Measurements from ENCODE around the gene CDR2L. TPM values are rescaled to one million over a fixed set of nuclear protein-coding genes. Genes with fewer than 3 reads are reported as not detected.

CDR2L gene
- 20.7 and 23.6 TPM in 2 replicates for total RNA-seq

GRCh38 chr17:74987418-74987908 is at the start of gene CDR2L:
CDR2L (plus strand) TSS chr17:74987632; CDS start chr17:74988044, 412 bp downstream.

GRCh38 chr17:74972107-74972972 is 15.1 kb upstream of the CDR2L start, which contains the start of gene HID1:
HID1 (minus strand) TSS chr17:74972759; CDS start chr17:74972656, 103 bp downstream.

DNA sequence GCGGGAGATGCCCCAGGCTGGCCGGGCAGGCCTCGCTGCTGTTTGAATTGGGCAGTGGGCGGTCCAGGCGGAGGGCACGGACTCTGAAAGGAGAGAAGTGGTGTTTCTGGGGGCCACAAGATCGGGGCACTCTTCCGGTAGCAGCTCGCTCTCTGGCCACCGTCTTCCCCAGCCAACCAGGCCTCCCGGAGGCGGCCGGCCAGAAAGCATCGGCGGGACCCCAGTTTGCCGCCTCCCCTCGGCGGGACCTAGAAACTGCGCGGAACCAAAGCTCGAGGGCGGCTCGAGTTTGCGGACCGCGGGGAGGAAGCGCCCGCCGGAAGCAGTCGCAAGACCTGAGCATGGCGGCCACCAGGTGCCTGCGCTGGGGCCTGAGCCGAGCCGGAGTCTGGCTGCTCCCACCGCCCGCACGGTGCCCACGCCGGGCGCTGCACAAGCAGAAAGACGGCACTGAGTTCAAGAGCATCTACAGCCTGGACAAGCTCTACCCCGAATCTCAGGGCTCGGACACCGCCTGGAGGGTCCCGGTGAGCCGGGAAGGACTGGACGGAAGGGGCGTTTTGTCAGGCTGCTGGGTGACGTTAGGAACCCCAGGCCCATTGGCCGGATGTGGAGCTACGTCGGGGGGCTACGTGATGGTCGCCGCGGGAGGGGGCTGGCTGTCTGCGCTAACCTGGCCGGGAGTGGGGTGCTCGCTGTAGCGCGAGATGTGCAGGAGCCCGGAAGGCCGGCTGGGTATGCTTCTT is 25.1 kb downstream of the CDR2L start, which contains the start of gene MRPL58:
Gene MRPL58, plus strand, starts transcription at position 325 of the 746 bp plus-strand sequence. Its CDS starts 17 bp downstream, at position 342.

GRCh38 chr17:75046407-75047289 is 59.2 kb downstream of the CDR2L start, which contains the start of the genes ATP5PD and KCTD2:
ATP5PD (minus strand) TSS chr17:75046969; CDS start chr17:75042650, 4,319 bp downstream.
KCTD2 (plus strand) TSS chr17:75047225; CDS start chr17:75047251, 26 bp downstream.

Other genes with a start within 250 kb of the CDR2L start
- 16.1 and 35.2 TPM in 2 replicates for gene NHERF1, start 239.0 kb upstream of the CDR2L start, total RNA-seq
- gene NAT9, start 211.3 kb upstream of the CDR2L start, total RNA-seq: 19.7 and 24.7 TPM in 2 replicates
- not detected in 2 replicates for gene GRIN2C, start 127.7 kb upstream of the CDR2L start, total RNA-seq
- gene FDXR, start 114.6 kb upstream of the CDR2L start, total RNA-seq: 13.2 and 25.7 TPM in 2 replicates
- not detected in 2 replicates for gene FADS6, start 94.0 kb upstream of the CDR2L start, total RNA-seq
- under 0.01 TPM in 1 of 2 replicates, not detected in the other for gene USH1G, start 64.4 kb upstream of the CDR2L start, total RNA-seq
- not detected in 2 replicates for gene OTOP2, start 63.4 kb upstream of the CDR2L start, total RNA-seq
- not detected in 2 replicates for gene OTOP3, start 51.7 kb upstream of the CDR2L start, total RNA-seq
- 5.2 TPM in 1 of 2 replicates, not detected in the other for gene HID1, start 14.9 kb upstream of the CDR2L start, total RNA-seq
- 39.0 and 40.1 TPM in 2 replicates for gene MRPL58, start 25.0 kb downstream of the CDR2L start, total RNA-seq
- gene ATP5PD, start 59.3 kb downstream of the CDR2L start, total RNA-seq: 216 and 251 TPM in 2 replicates
- gene KCTD2, start 59.6 kb downstream of the CDR2L start, total RNA-seq: 13.0 and 20.0 TPM in 2 replicates
- 5.0 and 6.0 TPM in 2 replicates for gene SLC16A5, start 100.3 kb downstream of the CDR2L start, total RNA-seq
- 3.0 and 12.7 TPM in 2 replicates for gene ARMC7, start 122.3 kb downstream of the CDR2L start, total RNA-seq
- 90.9 and 108 TPM in 2 replicates for gene NT5C, start 144.1 kb downstream of the CDR2L start, total RNA-seq
- gene JPT1, start 166.9 kb downstream of the CDR2L start, total RNA-seq: 75.4 and 105 TPM in 2 replicates
- 73.5 and 82.2 TPM in 2 replicates for gene SUMO2, start 195.3 kb downstream of the CDR2L start, total RNA-seq
- 29.6 and 30.1 TPM in 2 replicates for gene NUP85, start 218.0 kb downstream of the CDR2L start, total RNA-seq